GM12864 (cell line): ENCODE results near the gene GATB.

Experiments
- DNase-seq: peaks from one replicate; pipeline ENCODE4 v3.0.0-alpha.2; 2011; ENCODE audit warnings: low read depth
- H3K4me3 ChIP-seq: 2 replicates; pipeline ENCODE4 v1.5.1; 2011; ENCODE audit warnings: mild to moderate bottlenecking, low read depth, low read length, control low read depth
- CTCF ChIP-seq: IDR thresholded peaks from 2 replicates; pipeline ENCODE4 v1.5.1; 2011; ENCODE audit warnings: low read depth, mild to moderate bottlenecking, moderate library complexity, low read length, control low read depth, inconsistent platforms; ENCODE audit errors: missing control alignments

Gene GATB

GRCh38 chr4:151638295-151638858, 122.4 kb downstream of the GATB start:
- no peak for DNase-seq

GRCh38 chr4:151631349-151631748, 129.5 kb downstream of the GATB start:
- TF ChIP-seq CTCF: no peak
- DNase-seq: no peak
- H3K4me3 ChIP-seq: no peak overlapping the region

More at GRCh38 chr4:151638295-151638858, 122.4 kb downstream of the GATB start:
- TF ChIP-seq CTCF: no peak
- H3K4me3 ChIP-seq: no peak overlapping the region

- no peak overlapping the region for H3K4me3 ChIP-seq
- TF ChIP-seq CTCF: no peak
- DNase-seq: no peak
Observed at GRCh38 chr4:151629097-151629783, 131.6 kb downstream of the GATB start.

GRCh38 chr4:151628001-151628608, 132.7 kb downstream of the GATB start:
- no peak overlapping the region for H3K4me3 ChIP-seq
- TF ChIP-seq CTCF: no peak
- no peak for DNase-seq

GRCh38 chr4:151627491-151627890, 133.3 kb downstream of the GATB start:
- DNase-seq: no peak
- TF ChIP-seq CTCF: no peak
- no peak overlapping the region for H3K4me3 ChIP-seq

- TF ChIP-seq CTCF: no peak
- no peak overlapping the region for H3K4me3 ChIP-seq
- DNase-seq: no peak
Observed at GRCh38 chr4:151626751-151627150, 134.1 kb downstream of the GATB start.
